ENCODE results near the gene ALKBH5.

- no peak for TF ChIP-seq ZNF274 (IDR thresholded peaks at IDR 0.05; ENCODE audit: low read depth, low read length)
- no peak for TF ChIP-seq YY1 (IDR thresholded peaks at IDR 0.05; ENCODE audit: insufficient read depth, insufficient read length)
These were observed 71.4 kb downstream of the ALKBH5 start for GRCh38 chr17:18254888-18255649.
